GM23338 (cell line): ENCODE measurements around the gene ADAMTS14. TPM values are rescaled to one million over a fixed set of nuclear protein-coding genes. Genes with fewer than 3 reads are reported as not detected.

Experiments used
- ATAC-seq: fragments of 200-7000 bp; cut with Tn5 transposase; 3 replicates; pipeline ENCODE4 v1.9.1; 2020
- DNase-seq: peaks from one replicate; pipeline ENCODE4 v3.0.0-alpha.2; 2015; ENCODE audit warnings: low spot score
- H2AFZ ChIP-seq: fragments of 200-600 bp; sonication (generic); 2 replicates; pipeline ENCODE4 v1.8.0; 2016; ENCODE audit warnings: antibody characterized with exemption, mild to moderate bottlenecking, moderate library complexity
- H3F3A ChIP-seq: fragments of 200-600 bp; sonication (generic); replicated peaks from 2 replicates; pipeline ENCODE4 v1.8.0; 2017; ENCODE audit warnings: antibody characterized with exemption, mixed run types, low read depth
- H3K27ac ChIP-seq: fragments of 200-600 bp; sonication (generic); 2 replicates; pipeline ENCODE4 v1.6.1; 2016; ENCODE audit warnings: low read depth
- H3K27me3 ChIP-seq: fragments of 200-600 bp; sonication (generic); 2 replicates; pipeline ENCODE4 v1.8.0; 2016; ENCODE audit warnings: mild to moderate bottlenecking, mixed run types, moderate library complexity; ENCODE audit not compliant: insufficient read depth
- H3K36me3 ChIP-seq: fragments of 200-600 bp; sonication (generic); 2 replicates; pipeline ENCODE4 v1.8.0; 2016; ENCODE audit warnings: mild to moderate bottlenecking; ENCODE audit not compliant: insufficient read depth
- H3K4me1 ChIP-seq: fragments of 200-600 bp; sonication (generic); 2 replicates; pipeline ENCODE4 v1.8.0; 2016; ENCODE audit warnings: mild to moderate bottlenecking, moderate library complexity; ENCODE audit not compliant: insufficient read depth
- H3K4me2 ChIP-seq: fragments of 200-600 bp; sonication (generic); 2 replicates; pipeline ENCODE4 v1.7.1; 2017; ENCODE audit warnings: mixed run types
- H3K4me3 ChIP-seq: fragments of 200-600 bp; sonication (generic); 2 replicates; pipeline ENCODE4 v1.6.1; 2016; ENCODE audit warnings: mixed run types
- H3K79me2 ChIP-seq: fragments of 200-600 bp; sonication (generic); replicated peaks from 2 replicates; pipeline ENCODE4 v1.8.0; 2017; ENCODE audit warnings: mild to moderate bottlenecking; ENCODE audit not compliant: insufficient read depth
- H3K9me2 ChIP-seq: fragments of 200-600 bp; sonication (generic); 2 replicates; pipeline ENCODE4 v1.8.0; 2017; ENCODE audit not compliant: insufficient read depth
- H4K20me1 ChIP-seq: fragments of 200-600 bp; sonication (generic); replicated peaks from 2 replicates; pipeline ENCODE4 v1.8.0; 2017; ENCODE audit warnings: mild to moderate bottlenecking; ENCODE audit not compliant: insufficient read depth
- H3K27ac Mint-ChIP-seq: 2 replicates; pipeline ENCODE4 v1.8.0; 2020; ENCODE audit warnings: inconsistent platforms, mild to moderate bottlenecking, moderate library complexity, mixed read lengths
- H3K27me3 Mint-ChIP-seq: 3 replicates; pipeline ENCODE4 v1.8.0; 2022; ENCODE audit warnings: low read depth, mild to moderate bottlenecking, moderate library complexity, mixed read lengths, inconsistent platforms; ENCODE audit not compliant: insufficient read depth, poor library complexity
- H3K36me3 Mint-ChIP-seq: 3 replicates; pipeline ENCODE4 v1.8.0; 2021; ENCODE audit warnings: low read depth, mild to moderate bottlenecking, inconsistent platforms, moderate library complexity, mixed read lengths
- H3K4me1 Mint-ChIP-seq: 3 replicates; pipeline ENCODE4 v1.8.0; 2020; ENCODE audit warnings: mild to moderate bottlenecking, inconsistent platforms, mixed read lengths
- H3K4me3 Mint-ChIP-seq: 3 replicates; pipeline ENCODE4 v1.8.0; 2021; ENCODE audit warnings: moderate library complexity, mild to moderate bottlenecking, inconsistent platforms, mixed read lengths
- H3K9me3 Mint-ChIP-seq: 3 replicates; pipeline ENCODE4 v1.8.0; 2020; ENCODE audit warnings: moderate library complexity, mild to moderate bottlenecking, inconsistent platforms, mixed read lengths
- CREB1 ChIP-seq: fragments of 250-450 bp; sonication (Bioruptor Pico); IDR thresholded peaks from 2 replicates; pipeline ENCODE4 v1.5.0; 2020; ENCODE audit warnings: low read depth, mild to moderate bottlenecking, moderate library complexity
- CTCF ChIP-seq, 2 experiments: fragments of 200-600 bp in 1 of 2; sonication (generic) in 1 of 2; conservative IDR thresholded peaks; 2 replicates each; pipeline versions ENCODE4 v1.5.1 to v1.6.1; 2016 to 2017; ENCODE audit warnings: antibody characterized with exemption in 2 of 2, low read depth in 2 of 2, mild to moderate bottlenecking in 2 of 2, moderate library complexity in 1 of 2
- ETS1 ChIP-seq: IDR thresholded peaks from 2 replicates; pipeline ENCODE4 v1.6.1; 2016; ENCODE audit warnings: antibody characterized with exemption
- EZH2 ChIP-seq: fragments of 200-600 bp; sonication (generic); IDR thresholded peaks from one replicate; pipeline ENCODE4 v1.8.0; 2017; ENCODE audit warnings: antibody characterized with exemption, mild to moderate bottlenecking, low read depth; ENCODE audit not compliant: unreplicated experiment
- EZH2phosphoT487 ChIP-seq: fragments of 200-600 bp; sonication (generic); IDR thresholded peaks from one replicate; pipeline ENCODE4 v1.8.1; 2018; ENCODE audit warnings: antibody characterized with exemption; ENCODE audit not compliant: unreplicated experiment
- JUNB ChIP-seq: IDR thresholded peaks from one replicate; pipeline ENCODE4 v1.6.1; 2016; ENCODE audit warnings: antibody characterized with exemption; ENCODE audit not compliant: unreplicated experiment
- NANOG ChIP-seq: IDR thresholded peaks from 2 replicates; pipeline ENCODE4 v1.6.1; 2016; ENCODE audit warnings: antibody characterized with exemption, borderline replicate concordance
- STAT1 ChIP-seq: IDR thresholded peaks from one replicate; pipeline ENCODE4 v1.6.1; 2016; ENCODE audit warnings: antibody characterized with exemption; ENCODE audit not compliant: unreplicated experiment
- ZNF114 ChIP-seq: fragments of 250-450 bp; sonication (Bioruptor Pico); IDR thresholded peaks from 2 replicates; pipeline ENCODE4 v1.5.0; 2020; ENCODE audit warnings: mild to moderate bottlenecking, moderate library complexity
- ZNF331 ChIP-seq: fragments of 250-450 bp; sonication (Bioruptor Pico); IDR thresholded peaks from 2 replicates; pipeline ENCODE4 v1.5.0; 2020; ENCODE audit warnings: low read depth, mild to moderate bottlenecking, moderate library complexity
- ZNF462 ChIP-seq: fragments of 250-450 bp; sonication (Bioruptor Pico); IDR thresholded peaks from 2 replicates; pipeline ENCODE4 v1.5.0; 2020; ENCODE audit warnings: mild to moderate bottlenecking, moderate library complexity
- polyA plus RNA-seq: library from polyadenylated mRNA; unstranded; fragments of >200 nt; fragmentation: Nextera tagmentation; extraction: Ambion mirVana; gene quantifications from 2 replicates; pipeline ENCODE4 v1.2.1, GENCODE V29; 2016
- total RNA-seq: library from RNA; depleted of rRNA; stranded (reverse); fragments of >200 nt; shearing (Covaris generic); gene quantifications from 2 replicates; pipeline ENCODE4 v1.2.3, GENCODE V29; 2014

The ADAMTS14 gene
- total and polyA plus RNA-seq, 2 experiments from 2014 or later, result 1.9 to 2.1 TPM

- peaks cover 54% of the 10 kb centered on the region for H3K9me3 Mint-ChIP-seq
Measured at GRCh38 chr10:70647086-70647485, 25.2 kb upstream of the ADAMTS14 start.

More at GRCh38 chr10:70647086-70647485, 25.2 kb upstream of the ADAMTS14 start:
- Histone ChIP-seq H4K20me1 (no peaks in the 10 kb centered on the region), H3F3A (no peaks in the 10 kb centered on the region), H3K27ac (no peak overlapping the region), H3K4me1 (no peaks in the 10 kb centered on the region), H2AFZ (no peak overlapping the region), H3K9me2 (no peaks in the 10 kb centered on the region), H3K27me3 (no peaks in the 10 kb centered on the region), H3K36me3 (0 out of 2 replicates have a peak, but pooled peaks cover 2% of the 10 kb centered on the region), H3K4me3 (no peak overlapping the region), H3K79me2 (no peaks in the 10 kb centered on the region), H3K4me2 (no peak overlapping the region)
- ATAC-seq (no peak), DNase-seq (no peak)
- H3K27ac Mint-ChIP-seq, result no peak overlapping the region
- peaks cover 31% of the 10 kb centered on the region for H3K36me3 Mint-ChIP-seq
- H3K27me3 Mint-ChIP-seq, result peaks cover 3% of the 10 kb centered on the region
- TF ChIP-seq STAT1, result no peak
- no peak for TF ChIP-seq ZNF331 (CRISPR knock-in tag)
- TF ChIP-seq CREB1 (CRISPR knock-in tag), result no peak
- no peak for TF ChIP-seq NANOG
- no peak for TF ChIP-seq EZH2phosphoT487
- TF ChIP-seq JUNB, result no peak
- TF ChIP-seq ZNF114, result no peak
- TF ChIP-seq EZH2, result no peak
- no peak for TF ChIP-seq CTCF (conservative IDR thresholded peaks at IDR 0.05; ENCODE audit: low read depth in 2 of 2)
- TF ChIP-seq ZNF462 (CRISPR knock-in tag), result no peak
- TF ChIP-seq ETS1, result no peak
- H3K4me3 Mint-ChIP-seq, result no peak overlapping the region
- H3K4me1 Mint-ChIP-seq, result no peaks in the 10 kb centered on the region; the same call in 2 of the 3 replicates
